Fibroblast of skin of left quadriceps (primary cell): ENCODE data around the gene NME1.
A peak's percentile ranks its signal among the peaks of the same experiment; 100 is the strongest.
"Not testable (repeated sequence)": the region's sequence is repeated elsewhere in the genome, so short reads cannot be mapped to it uniquely, and the experiment has no call there.

ENCODE experiments used
- DNase-seq, 2 experiments: peaks; one replicate each; pipeline ENCODE4 v3.0.0-alpha.2; 2013; ENCODE audit warnings: low read depth in 2 of 2

The NME1 gene

DNA sequence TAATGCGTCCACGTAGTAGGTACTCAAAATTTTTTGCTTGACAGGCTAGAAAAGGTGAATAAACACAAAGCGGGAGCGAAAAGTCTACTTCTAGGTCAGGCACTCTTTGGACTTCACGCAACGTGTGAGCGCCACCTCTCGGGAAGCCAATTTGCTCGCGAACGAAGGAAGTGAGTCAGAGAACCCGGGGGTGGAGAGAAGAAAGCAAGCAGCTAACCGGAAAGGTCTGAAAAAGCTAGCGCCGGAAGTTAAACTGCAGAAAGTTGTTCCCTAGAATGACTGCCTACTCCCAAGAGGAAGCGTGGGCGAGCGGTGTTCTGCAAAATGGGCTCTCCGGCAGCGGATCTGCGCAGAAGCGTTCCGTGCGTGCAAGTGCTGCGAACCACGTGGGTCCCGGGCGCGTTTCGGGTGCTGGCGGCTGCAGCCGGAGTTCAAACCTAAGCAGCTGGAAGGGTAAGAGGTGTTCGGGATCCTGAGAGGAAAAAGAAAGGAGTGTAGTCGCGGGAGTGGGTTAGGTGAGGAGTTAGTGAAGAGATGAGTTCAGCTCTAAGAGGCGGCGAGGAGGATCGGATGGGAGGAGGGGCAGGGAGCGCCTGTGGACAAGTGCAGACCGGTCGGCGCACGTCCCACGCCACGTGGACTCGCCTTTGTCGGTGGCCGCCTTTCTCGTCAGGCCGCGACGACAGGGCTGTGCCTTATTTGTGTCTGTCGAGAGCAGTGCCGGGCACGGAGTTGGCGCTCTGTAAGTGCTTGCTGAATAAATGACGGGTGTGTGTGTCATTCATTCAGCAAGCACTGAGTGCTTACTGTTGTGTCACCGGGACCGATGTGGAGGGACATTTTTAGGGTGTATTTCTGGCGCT is at the start of gene NME1:
Gene NME1 (plus strand): TSS at position 350 of the 863 bp plus-strand sequence. CDS start 2,096 bp downstream, outside the sequence.
- peak; percentile 99 for DNase-seq

- no peak for DNase-seq
Measured at GRCh38 chr17:51107778-51108177, 45.6 kb upstream of the NME1 start.

DNA sequence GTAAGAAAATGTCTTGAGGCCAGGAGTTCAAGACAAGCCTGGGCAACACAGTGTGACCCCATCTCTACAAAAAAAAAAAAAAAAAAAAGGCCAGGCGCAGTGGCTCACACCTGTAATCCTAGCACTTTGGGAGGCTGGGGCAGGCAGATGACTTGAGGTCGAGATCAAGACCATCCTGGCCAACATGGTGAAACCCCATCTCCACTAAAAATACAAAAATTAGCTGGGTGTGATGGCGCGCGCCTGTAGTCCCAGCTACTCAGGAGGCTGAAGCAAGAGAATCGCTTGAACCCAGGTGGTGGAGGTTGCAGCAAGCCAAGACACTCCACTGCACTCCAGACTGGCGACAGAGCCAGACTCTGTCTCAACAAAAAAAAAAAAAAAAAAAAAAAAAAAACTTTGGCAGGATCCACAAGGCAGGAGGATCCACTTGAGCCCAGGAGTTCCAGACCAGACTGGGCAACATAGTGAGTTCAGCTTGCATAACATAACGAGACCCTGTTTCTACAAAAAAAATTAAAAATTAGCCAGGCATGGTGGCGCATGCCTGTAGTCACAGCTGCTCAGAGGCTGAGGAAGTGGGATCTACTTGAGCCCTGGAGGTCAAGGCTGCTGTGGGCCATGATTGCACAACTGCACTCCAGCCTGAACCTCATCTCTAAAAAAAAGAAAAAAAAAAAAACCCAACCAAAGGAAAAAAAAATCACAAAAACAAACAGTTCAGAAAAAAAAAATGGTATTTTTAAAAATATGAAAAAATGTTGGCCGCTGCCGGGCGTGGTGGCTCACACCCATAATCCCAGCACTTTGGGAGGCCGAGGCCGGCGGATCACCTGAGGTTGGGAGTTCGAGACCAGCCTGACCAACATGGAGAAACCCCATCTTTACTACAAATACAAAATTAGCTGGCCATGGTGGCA is 40.8 kb upstream of the NME1 start:
- not testable (repeated sequence) for DNase-seq

- no peak for DNase-seq
Measured at GRCh38 chr17:51115179-51115578, 38.2 kb upstream of the NME1 start.

DNA sequence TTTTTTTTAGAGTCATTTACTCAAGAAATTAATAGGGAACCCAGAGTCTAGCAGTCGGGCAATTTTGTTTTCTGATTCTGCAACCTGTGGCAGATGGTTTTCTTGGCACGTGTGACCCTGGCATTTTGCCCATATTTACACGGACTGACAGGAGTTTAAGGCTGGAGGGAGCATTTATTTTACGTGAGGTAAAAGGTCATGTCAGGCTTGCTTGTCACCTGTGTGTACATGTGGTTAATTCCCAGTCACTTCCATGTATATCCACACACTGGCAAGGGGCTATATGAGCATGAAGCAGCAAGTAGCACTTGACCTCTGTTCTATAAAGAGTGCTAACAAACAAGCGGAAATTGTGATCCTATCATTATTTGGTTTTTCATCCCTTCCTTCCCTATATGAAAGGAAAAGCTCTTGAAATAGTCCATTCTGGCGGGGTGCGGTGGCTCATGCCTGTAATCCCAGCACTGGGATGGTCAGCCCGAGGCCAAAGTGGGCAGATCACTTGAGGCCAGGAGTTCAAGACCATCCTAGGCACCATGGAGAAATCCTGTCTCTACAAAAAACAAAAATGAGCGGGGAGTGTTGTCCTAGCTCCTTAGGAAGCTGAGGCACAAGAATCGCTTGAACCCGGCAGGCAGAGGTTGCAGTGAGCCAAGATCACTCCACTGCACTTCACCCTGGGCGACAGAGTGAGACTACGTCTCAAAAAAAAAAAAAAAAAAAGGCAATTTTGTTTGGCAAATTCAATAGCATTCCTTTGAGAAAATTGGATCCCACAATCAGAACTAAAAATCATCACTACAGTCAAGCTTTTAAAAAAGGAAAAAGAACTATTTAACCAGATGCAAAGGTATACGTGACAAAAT is 34.8 kb upstream of the NME1 start:
- DNase-seq = no peak

- DNase-seq = peak; percentile 8 to 14
Measured at GRCh38 chr17:51119415-51120356, 33.7 kb upstream of the NME1 start.

DNA sequence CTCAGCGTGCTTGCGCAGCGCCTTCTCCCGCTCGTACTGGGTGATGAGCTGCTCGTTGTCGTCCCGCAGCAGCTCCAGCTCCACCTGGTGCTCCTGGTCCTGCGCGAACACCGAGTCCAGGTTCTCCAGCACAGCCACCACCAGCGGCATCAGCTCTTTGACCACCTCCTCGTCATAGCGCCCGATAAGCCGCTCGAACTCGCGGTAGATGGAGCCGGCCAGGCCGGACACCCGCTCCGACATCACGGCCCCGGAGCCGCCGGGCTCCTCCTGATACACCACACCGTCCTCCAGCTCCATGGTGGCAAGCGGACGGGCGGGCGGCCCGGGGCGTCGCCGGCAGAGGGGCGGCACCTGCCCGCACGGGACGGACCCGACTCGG is 33.0 kb upstream of the NME1 start:
- no peak for DNase-seq

GRCh38 chr17:51120739-51121619 is 32.4 kb upstream of the NME1 start, which contains the start of gene SPAG9:
SPAG9 (minus strand) TSS chr17:51120868; CDS start chr17:51120656, 212 bp downstream.
- DNase-seq = peak; percentile 93 to 94

DNA sequence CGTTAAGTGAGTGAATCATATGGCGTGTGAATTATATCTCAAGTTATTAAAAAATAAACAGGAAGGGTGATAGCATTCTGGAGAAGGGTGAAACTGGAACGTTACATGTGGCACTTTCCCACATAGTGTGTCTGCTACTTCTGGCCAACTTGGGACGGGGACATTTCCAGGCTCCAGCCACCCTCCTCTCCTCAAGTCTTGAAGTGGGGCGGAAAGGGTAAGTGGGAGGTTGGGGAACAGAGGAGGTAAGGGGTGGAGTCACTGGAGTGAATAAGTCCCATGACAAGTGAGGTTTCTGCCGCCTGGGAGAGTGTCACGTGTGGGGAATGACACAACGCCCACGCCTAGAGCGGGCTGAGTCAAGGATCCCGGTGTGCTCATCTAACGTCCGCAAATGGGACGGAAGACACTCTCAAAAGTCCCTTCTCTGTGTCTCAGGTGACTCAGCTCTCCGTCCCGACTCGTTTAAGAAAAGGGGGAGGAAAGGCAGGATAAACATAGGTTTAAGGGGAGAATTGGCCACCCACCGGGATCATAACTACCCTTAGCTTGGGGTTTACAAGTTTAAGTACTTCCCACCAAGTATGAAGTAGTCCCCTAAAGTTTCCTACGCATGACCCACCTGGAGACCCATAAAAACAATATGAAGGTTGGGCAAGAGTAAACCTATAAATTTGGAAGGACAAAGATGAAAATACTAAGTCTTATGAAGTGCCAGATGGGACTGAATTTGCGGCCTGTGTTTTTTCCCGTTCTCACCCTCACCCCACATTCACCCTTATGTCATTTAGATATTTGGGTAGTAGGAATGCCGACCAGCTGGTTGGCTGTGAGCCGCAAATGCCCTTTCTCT is 31.5 kb upstream of the NME1 start:
- DNase-seq = peak; percentile 57 to 64

- DNase-seq = not testable (repeated sequence)
Measured at GRCh38 chr17:51122473-51123115, 30.8 kb upstream of the NME1 start.

GRCh38 chr17:51124640-51125503 is 28.5 kb upstream of the NME1 start:
- no peak for DNase-seq

DNA sequence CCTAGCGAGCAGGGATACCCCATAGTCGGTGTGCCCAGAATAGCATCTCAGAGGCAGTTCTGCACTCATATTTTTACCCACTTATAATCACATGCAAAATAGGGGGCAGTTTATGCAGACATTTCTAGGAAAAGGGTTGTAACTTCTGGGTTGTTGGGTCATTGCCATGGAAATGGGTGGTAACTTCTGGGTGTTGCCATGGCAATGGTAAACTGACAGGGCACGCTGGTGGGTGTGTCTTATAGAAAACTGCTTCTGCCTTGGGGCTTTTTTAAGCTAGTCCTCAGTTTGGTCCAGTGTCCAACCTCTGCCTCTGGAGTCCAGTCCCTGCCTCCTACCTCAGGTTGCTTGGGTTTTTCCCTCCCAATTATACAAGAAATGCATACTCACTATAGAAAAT is 25.3 kb upstream of the NME1 start:
- no peak for DNase-seq

DNA sequence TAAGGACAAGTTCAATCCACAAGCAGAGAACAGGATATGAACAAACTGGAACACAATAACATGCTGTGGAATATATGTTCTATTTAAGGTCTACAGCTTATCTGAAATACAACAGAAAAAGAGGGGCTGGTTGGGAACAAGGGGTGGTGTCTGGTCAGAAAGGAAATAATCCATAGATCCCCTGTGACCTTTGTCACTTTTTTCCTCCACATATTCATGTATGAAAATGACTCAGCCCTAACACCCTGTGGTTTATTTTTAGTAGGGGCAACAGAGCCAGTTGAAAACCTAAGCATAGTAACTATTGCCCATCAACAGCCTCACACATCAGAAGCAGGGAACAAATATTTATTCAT is 20.4 kb upstream of the NME1 start:
- DNase-seq = no peak

- no peak for DNase-seq
Measured at GRCh38 chr17:51133365-51133764, 20.0 kb upstream of the NME1 start.

DNA sequence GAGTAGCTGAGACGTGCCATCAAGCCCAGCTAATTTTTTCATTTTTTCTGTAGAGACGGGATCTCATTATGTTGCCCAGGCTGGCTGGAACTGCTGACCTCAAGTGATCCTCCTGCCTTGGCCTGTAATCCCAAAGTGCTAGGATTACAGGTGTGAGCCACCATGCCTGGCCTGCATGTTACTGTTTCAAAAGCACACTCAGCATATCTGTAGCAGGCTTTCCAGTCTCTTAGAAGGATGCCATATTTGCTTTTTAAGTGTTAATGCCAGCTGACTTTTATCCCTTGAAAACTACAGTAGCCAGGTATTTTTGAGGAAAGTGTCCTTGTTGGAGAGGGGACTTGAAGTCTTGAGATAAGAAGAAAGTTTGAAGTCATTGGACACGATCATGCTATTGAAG is 17.4 kb upstream of the NME1 start:
- no peak for DNase-seq

- DNase-seq = no peak
Measured at GRCh38 chr17:51142597-51142996, 10.8 kb upstream of the NME1 start.
